Activated CD8-positive, alpha-beta T cell treated with anti-CD3 and anti-CD28 coated beads for 36 hours (primary cell): ENCODE data around the gene GNG8. TPM values are rescaled to one million over a fixed set of nuclear protein-coding genes. Genes with fewer than 3 reads are reported as not detected.

Experiments
- ATAC-seq: fragments of 200-7000 bp; cut with Tn5 transposase; one replicate; pipeline ENCODE4 v1.10.0; 2021; ENCODE audit warnings: mild to moderate bottlenecking, moderate library complexity
- CTCF ChIA-PET: fragments of 350-600 bp; sonication (Branson Sonifier 250); formaldehyde crosslinking; loops from one replicate; lab custom pipeline; 2021; ENCODE audit warnings: antibody characterized with exemption; lab: Charles Lee
- POLR2A ChIA-PET: fragments of 350-600 bp; sonication (Branson Sonifier 250); formaldehyde crosslinking; loops from one replicate; lab custom pipeline; 2021; ENCODE audit warnings: antibody characterized with exemption; lab: Charles Lee
- DNase-seq: peaks from one replicate; pipeline ENCODE4 v3.0.0-alpha.2; 2020
- H3K27ac Mint-ChIP-seq: one replicate; pipeline ENCODE4 v1.8.0; 2021; ENCODE audit warnings: mild to moderate bottlenecking, mixed read lengths
- H3K27me3 Mint-ChIP-seq: one replicate; pipeline ENCODE4 v1.8.0; 2021; ENCODE audit warnings: mixed read lengths
- H3K36me3 Mint-ChIP-seq: one replicate; pipeline ENCODE4 v1.8.0; 2021; ENCODE audit warnings: low read depth, mixed read lengths
- H3K4me1 Mint-ChIP-seq: one replicate; pipeline ENCODE4 v1.8.0; 2021; ENCODE audit warnings: low read depth, mixed read lengths
- H3K4me3 Mint-ChIP-seq: one replicate; pipeline ENCODE4 v1.8.0; 2021; ENCODE audit warnings: mild to moderate bottlenecking, moderate library complexity, mixed read lengths
- H3K9me3 Mint-ChIP-seq: one replicate; pipeline ENCODE4 v1.8.0; 2021; ENCODE audit warnings: mixed read lengths
- CTCF ChIP-seq: fragments of 200-600 bp; IDR thresholded peaks from one replicate; pipeline ENCODE4 v1.8.0; 2022; ENCODE audit warnings: antibody characterized with exemption, mild to moderate bottlenecking
- intact Hi-C: fragments of 100-400 bp; cut with micrococcal nuclease; formaldehyde crosslinking; loops from one replicate; pipeline ENCODE4 v1.10.0; 2022
- total RNA-seq, 2 experiments: library from RNA; stranded (reverse); gene quantifications; one replicate each; pipeline ENCODE4 v1.2.3, GENCODE V29; 2021

The GNG8 gene
- total RNA-seq, 2 experiments from 2014 or later: 33.0 to 45.4 TPM

DNA sequence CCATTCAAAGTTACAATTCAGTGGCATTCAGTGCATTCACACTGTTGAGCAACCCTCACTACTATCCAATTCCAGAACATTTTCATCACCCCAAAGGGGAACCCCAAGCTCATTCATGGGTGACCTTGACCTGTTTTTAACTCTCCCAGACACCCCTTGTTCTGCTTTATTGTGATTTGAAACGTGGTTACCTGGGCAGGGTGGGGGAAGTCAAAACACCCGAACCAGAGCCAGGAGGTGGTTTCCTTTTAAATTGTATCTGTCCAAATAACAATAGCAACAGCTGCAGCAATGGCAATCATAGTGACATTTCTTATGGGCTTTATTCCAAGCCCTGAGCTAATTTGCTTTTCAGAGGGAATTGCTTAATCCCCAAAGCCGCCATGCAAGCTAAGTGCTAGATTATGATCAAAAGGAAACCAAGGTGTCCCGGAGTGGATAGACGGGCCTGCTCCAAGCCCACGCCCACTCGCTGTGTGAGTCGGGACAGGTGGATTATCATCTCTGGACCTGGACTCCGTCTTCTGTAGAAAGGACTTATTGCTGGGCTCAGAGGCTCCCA lies 17.3 kb downstream of the GNG8 start:
- Mint-ChIP-seq H3K27me3 (no peaks in the 10 kb centered on the region), H3K4me1 (peaks cover 70% of the 10 kb centered on the region)
- POLR2A ChIA-PET: interaction anchor here (0.7 to 14.9 kb wide), 6 partner anchors 13 to 97 kb away, joined by 3 to 232 read pairs (median 18); partner anchors contain the start of genes CALM3 and DACT3

GRCh38 chr19:46617601-46618000 lies 18.4 kb downstream of the GNG8 start:
- Mint-ChIP-seq H3K36me3 (peaks cover 36% of the 10 kb centered on the region), H3K27ac (peak overlapping the region; percentile 98), H3K4me3 (peak overlapping the region; percentile 71), H3K27me3 (no peaks in the 10 kb centered on the region), H3K4me1 (peaks cover 72% of the 10 kb centered on the region), H3K9me3 (no peaks in the 10 kb centered on the region)
- peak; percentile 1 for ATAC-seq
- intact Hi-C loops: loop anchor here (10.0 kb wide), 1 partner anchor 107 kb away; no protein-coding TSS in a partner anchor
- DNase-seq: peak; percentile 48
- POLR2A ChIA-PET: interaction anchor here (1.1 to 14.9 kb wide), 6 partner anchors 8 to 98 kb away, joined by 4 to 232 read pairs (median 20); partner anchors contain the start of genes CALM3 and DACT3
- CTCF ChIA-PET: interaction anchor here (0.8 to 19.7 kb wide), 6 partner anchors 10 to 131 kb away, joined by 3 to 300 read pairs (median 8); partner anchors contain the start of genes CALM3 and DACT3
- TF ChIP-seq CTCF: no peak

More for the DNA sequence above, 17.3 kb downstream of the GNG8 start:
- H3K9me3 Mint-ChIP-seq: no peaks in the 10 kb centered on the region
- intact Hi-C loops: loop anchor here (10.0 kb wide), 1 partner anchor 106 kb away; no protein-coding TSS in a partner anchor
- DNase-seq: peak; percentile 55
- CTCF ChIA-PET: interaction anchor here (0.8 to 19.7 kb wide), 5 partner anchors 13 to 99 kb away, joined by 3 to 300 read pairs (median 4); partner anchors contain the start of gene DACT3
- ATAC-seq: no peak
- no peak for TF ChIP-seq CTCF
- peak overlapping the region; percentile 98 for H3K27ac Mint-ChIP-seq
- peaks cover 38% of the 10 kb centered on the region for H3K36me3 Mint-ChIP-seq
- peak overlapping the region; percentile 71 for H3K4me3 Mint-ChIP-seq

DNA sequence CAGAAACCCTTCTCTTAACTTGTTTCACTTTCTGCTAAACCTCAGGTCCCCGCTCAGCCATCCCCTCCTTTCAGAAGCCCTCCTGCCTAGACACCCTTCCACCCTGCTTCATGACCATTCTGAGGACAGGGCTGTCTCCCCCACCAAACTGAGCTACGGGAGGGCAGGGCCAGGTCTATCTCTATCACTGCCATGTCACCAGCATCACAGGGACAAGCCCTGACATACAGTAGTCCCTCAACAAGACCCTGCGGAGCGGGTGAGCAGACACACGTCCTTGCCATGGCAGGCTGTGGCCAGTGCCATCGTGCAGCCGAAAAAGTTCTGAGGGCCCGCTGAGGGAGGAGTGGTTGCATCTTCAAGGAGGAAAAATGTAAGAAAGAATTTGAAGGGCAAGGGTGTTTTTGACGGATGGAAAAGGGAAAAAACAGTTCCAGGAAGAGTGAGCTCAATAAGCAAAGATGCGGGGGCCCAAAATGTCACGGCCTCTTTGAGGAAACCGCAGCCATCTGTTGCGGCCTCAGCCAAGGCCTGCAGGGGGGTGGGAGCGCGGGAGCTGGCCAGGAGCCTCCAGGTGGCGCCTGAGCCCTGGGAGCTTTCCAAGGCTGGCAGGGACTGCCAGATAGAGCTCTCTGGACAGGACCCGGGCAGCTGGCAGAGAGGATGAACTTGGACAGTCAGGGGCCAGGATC lies 19.2 kb downstream of the GNG8 start:
- Mint-ChIP-seq H3K9me3 (no peaks in the 10 kb centered on the region), H3K4me3 (peak overlapping the region; percentile 71), H3K36me3 (peaks cover 32% of the 10 kb centered on the region), H3K4me1 (peaks cover 73% of the 10 kb centered on the region), H3K27me3 (no peaks in the 10 kb centered on the region), H3K27ac (peak overlapping the region; percentile 98)
- peak; percentile 26 for TF ChIP-seq CTCF
- intact Hi-C loops: loop anchor here (10.0 kb wide), 1 partner anchor 108 kb away; no protein-coding TSS in a partner anchor
- peak; percentile 90 for DNase-seq
- ATAC-seq: peak; percentile 24
- POLR2A ChIA-PET: interaction anchor here (0.6 to 14.9 kb wide), 8 partner anchors 8 to 93 kb away, joined by 3 to 232 read pairs (median 8); partner anchors contain the start of genes CALM3, DACT3 and PTGIR
- CTCF ChIA-PET: interaction anchor here (0.8 to 19.7 kb wide), 14 partner anchors 8 to 132 kb away, joined by 3 to 300 read pairs (median 4); partner anchors contain the start of genes CALM3, DACT3 and PTGIR

GRCh38 chr19:46615966-46616365 lies 20.0 kb downstream of the GNG8 start:
- POLR2A ChIA-PET: interaction anchor here (0.6 to 14.9 kb wide), 7 partner anchors 9 to 92 kb away, joined by 3 to 232 read pairs (median 11); partner anchors contain the start of genes CALM3, DACT3 and PTGIR
- Mint-ChIP-seq H3K36me3 (peaks cover 32% of the 10 kb centered on the region), H3K27ac (peak overlapping the region; percentile 98), H3K27me3 (no peaks in the 10 kb centered on the region), H3K4me1 (peaks cover 73% of the 10 kb centered on the region), H3K9me3 (no peaks in the 10 kb centered on the region), H3K4me3 (peak overlapping the region; percentile 49)
- TF ChIP-seq CTCF: no peak
- intact Hi-C loops: loop anchor here (10.0 kb wide), 1 partner anchor 109 kb away; no protein-coding TSS in a partner anchor
- CTCF ChIA-PET: interaction anchor here (0.8 to 19.7 kb wide), 8 partner anchors 9 to 151 kb away, joined by 3 to 300 read pairs (median 4); partner anchors contain the start of genes DACT3 and GNG8
- DNase-seq (peak; percentile 1), ATAC-seq (no peak)
